NCI-H526 treated with DMSO at 0.1 percent for 48 hours (cell line): Measurements from ENCODE around the gene CARS2.
A peak's percentile ranks its signal among the peaks of the same experiment; 100 is the strongest.
"Not testable (repeated sequence)": the region's sequence is repeated elsewhere in the genome, so short reads cannot be mapped to it uniquely, and the experiment has no call there.

Experiments used
- DNase-seq: peaks from one replicate; lab custom pipeline; 2025; lab: John Stamatoyannopoulos, UW

Gene CARS2, protein sequence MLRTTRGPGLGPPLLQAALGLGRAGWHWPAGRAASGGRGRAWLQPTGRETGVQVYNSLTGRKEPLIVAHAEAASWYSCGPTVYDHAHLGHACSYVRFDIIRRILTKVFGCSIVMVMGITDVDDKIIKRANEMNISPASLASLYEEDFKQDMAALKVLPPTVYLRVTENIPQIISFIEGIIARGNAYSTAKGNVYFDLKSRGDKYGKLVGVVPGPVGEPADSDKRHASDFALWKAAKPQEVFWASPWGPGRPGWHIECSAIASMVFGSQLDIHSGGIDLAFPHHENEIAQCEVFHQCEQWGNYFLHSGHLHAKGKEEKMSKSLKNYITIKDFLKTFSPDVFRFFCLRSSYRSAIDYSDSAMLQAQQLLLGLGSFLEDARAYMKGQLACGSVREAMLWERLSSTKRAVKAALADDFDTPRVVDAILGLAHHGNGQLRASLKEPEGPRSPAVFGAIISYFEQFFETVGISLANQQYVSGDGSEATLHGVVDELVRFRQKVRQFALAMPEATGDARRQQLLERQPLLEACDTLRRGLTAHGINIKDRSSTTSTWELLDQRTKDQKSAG

DNA sequence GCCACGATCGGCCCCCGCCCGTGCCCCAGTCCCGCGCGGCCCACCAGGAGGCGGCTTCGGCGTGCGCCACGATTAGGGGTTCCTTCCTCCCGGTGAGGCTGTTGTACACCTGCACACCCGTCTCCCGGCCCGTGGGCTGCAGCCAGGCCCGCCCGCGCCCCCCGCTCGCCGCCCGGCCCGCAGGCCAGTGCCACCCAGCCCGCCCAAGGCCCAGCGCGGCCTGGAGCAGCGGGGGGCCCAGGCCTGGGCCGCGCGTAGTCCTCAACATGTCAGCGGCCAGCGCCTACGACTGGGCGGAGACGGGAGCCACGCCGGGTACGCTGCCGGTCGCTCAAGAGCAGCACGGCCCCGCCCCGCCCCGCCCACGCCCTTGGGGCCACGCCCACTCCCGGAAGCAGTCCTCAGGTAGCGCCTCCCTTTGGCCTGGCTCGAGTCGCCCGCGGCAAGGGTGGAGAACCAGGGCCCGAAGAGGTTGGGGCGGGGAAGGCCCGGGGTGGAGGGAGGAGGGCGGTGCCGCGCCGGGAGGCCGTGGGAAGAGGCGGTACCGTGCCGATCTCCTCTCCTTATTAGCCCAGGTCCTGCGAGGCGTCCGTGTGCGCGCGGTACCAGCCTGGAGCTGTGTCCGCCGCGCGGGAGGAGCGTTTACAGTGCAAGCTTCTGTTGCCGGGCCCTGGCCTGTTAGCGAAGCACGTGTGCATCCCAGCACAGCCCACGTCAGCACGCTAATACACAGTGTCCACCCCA lies at the start of gene CARS2:
TSS of gene CARS2 (minus strand) at position 291 of the 744 bp plus-strand sequence. CDS start at position 268, 23 bp downstream.
- peak; percentile 97 for DNase-seq

DNA sequence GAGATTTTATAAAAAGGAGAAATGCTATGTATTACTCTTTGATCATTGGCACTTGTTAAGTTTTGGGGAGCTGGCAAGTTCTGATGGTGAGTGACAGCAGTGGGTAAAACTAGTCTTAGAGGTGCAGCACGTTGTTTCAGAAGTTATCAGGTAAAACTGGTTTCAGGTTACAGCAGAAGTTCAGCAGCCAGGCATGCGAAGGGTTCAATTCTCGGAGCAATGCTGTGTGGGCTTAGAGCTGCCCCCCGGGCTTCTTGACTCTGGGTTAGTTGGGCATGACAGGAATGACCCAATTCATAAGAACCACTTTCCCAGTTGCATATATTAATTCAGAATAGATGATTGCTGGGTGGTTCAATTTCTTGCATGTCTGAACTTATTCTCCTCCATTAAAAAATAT lies 42.4 kb upstream of the CARS2 start:
- no peak for DNase-seq

DNA sequence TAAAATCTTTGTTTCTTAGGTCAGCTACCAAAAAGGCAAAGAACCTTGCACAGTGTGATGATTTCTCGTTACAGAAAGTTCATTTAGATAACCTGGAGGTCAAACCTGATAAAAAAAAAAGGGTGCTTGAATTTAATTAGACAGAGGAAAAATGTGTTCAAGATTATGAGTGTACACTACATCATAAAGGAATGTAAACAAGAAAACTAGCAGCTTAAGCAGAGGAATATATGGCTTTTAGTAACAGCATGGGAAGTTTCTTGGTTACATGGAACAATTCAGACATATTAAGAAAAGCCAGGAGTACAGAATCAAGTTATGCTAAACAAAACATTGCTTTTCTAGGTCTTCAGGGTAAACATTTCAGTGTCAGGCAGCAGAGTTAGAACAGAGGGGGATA lies 40.5 kb upstream of the CARS2 start:
- DNase-seq = no peak

DNA sequence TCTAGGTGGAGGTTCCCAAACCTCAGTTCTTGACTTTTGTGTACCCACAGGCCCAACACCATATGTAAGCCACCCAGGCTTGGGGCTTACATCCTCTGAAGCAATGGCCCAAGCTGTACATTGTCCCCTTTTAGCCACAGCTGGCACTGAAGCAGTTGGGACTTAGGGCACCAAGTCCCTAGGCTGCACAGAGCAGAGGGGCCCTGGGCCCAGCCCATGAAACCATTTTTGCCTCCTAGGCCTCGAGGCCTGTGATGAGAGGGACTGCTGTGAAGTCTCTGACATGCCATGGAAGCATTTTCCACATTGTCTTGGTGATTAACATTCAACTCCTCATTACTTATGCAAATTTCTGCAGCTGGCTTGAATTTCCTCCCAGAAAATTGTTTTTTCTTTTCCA lies 37.8 kb upstream of the CARS2 start:
- DNase-seq = no peak

DNA sequence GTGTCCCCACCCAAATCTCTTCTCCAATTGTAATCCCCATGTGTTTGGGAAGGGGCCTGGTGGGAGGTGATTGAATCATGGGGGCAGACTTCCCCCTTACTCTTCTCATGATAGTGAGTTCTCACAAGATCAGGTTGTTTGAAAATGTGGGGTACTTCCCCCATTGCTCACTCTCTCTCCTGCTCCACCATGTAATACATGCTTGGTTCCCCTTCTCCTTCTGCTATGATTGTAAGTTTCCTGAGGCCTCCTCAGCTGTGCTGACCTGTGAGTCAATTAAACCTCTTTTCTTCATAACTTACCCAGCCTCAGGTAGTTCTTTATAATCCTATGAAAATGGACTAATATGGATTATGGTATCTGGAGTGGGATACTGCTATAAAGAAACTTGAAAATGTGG lies 31.6 kb upstream of the CARS2 start:
- no peak for DNase-seq

DNA sequence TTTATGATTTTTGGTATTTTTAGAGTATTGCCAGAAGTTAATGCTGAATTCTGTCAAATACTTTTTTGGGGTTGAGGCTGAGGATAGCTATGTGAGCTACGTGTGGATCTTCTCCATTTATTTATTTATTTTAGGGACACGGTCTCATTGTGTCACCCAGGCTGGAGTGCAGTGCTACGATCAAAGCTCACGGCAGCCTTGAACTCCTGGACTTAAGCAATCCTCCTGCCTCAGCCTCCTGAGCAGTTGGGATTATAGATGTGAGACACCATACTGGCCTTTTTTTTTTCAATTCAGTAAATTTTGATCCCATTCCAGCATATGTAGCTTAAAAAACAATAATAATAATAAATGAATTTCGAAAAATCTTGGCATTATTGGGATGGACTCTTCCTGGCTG lies 28.6 kb upstream of the CARS2 start:
- DNase-seq = no peak

DNA sequence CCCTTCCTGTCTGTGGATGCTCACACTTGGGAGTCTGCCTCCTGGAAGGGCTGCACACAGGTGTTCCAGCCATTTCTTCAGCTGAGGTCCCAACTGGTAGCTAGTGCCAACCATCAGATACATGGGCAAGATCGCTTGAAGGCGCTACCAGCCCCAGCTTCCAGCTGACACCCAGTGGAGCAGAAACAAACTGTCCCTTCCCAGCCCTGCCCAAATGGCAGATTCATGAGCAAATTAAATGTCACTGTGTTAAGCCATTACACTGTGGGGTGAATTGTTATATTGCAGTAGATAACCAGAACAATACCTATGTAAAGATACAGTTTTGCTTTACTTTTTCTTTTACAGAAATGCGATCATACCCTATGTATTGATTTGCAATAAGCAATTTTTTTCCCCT lies 25.2 kb upstream of the CARS2 start:
- no peak for DNase-seq

DNA sequence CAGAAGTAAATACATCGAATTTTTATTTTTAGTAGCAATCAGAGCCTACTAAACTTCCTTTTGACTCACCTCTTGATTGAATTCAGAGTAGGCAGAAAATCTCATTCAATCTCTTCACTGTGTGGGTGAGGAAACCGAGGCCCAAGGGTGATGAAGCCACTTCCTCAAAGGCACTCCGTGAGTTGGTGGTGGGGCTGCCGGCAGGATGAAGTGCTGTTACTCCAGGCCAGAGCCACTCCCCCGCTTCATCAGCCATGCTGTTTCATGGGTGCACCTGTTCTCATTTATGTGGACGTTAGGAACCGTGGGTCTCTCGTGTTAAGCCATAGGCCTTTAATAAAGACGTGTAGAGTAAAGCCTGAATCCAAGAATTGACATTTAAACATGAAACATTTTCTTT lies 20.8 kb upstream of the CARS2 start:
- no peak for DNase-seq

DNA sequence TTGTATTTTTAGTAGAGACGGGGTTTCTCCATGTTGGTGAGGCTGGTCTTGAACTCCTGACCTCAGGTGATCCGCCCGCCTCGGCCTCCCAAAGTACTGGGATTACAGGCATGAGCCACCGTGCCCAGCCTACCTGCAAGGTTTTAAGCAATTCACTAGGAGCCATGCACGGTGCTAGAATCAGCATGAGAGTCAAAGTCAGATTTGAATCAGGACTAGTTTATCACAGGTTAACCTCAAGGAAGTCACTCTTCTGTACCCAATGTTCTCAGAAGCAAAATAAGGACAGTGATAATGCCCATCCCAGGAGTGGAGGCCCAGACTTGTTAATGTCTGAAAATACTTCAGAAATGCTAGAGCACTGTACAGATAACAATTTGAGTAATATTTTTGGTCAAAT lies 20.2 kb upstream of the CARS2 start:
- DNase-seq = not testable (repeated sequence)

DNA sequence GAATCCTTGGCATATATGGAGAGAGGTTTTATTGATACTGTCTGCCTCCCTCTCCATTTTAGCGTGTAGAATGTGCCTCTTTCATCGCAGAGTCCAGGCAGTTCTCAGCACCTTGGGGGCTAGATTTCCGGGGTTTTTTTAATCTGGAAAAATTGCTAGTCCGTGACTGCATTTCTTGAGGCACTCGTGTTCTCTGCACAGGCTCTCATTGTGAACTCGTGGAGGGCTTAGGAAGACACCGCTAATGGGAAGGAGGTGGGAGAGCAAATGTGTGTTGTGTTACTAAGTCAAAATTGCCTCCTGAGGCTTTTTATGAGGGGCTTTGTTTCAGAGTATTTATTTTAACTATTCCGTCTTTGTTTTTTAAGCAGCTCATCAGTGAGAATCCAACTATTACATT lies 17.7 kb upstream of the CARS2 start:
- DNase-seq = no peak

DNA sequence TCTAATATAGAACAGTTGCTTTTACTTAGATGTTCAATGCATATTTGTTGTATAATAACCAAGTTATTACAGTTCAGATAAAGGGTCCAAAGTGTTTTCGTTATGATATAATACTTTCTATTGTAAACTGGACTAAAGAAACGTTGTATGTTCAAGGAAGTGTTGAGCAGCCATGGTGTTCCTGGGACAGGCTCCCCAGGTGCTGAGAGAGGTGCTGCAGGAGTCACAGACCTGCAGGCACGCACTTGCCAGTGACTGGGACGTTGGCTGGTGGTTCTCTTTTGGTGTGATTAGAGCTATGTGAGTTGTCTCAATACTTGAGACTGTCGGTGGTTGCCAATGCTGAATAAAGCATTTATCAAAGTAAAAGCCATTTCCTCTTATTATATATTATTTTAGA lies 17.1 kb upstream of the CARS2 start:
- no peak for DNase-seq

DNA sequence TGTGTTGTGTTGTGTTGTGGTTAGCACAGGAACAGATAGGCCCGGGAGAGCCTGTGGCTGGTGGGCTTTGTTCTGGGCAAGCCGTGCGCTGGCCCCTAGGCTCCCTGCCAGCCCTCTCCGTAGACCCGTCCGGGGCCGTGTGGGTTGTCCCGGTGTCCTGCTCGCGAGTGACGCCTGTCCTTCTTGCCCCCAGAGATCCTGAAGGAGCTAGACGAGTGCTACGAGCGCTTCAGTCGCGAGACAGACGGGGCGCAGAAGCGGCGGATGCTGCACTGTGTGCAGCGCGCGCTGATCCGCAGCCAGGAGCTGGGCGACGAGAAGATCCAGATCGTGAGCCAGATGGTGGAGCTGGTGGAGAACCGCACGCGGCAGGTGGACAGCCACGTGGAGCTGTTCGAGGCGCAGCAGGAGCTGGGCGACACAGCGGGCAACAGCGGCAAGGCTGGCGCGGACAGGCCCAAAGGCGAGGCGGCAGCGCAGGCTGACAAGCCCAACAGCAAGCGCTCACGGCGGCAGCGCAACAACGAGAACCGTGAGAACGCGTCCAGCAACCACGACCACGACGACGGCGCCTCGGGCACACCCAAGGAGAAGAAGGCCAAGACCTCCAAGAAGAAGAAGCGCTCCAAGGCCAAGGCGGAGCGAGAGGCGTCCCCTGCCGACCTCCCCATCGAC lies 13.3 kb upstream of the CARS2 start:
- no peak for DNase-seq

DNA sequence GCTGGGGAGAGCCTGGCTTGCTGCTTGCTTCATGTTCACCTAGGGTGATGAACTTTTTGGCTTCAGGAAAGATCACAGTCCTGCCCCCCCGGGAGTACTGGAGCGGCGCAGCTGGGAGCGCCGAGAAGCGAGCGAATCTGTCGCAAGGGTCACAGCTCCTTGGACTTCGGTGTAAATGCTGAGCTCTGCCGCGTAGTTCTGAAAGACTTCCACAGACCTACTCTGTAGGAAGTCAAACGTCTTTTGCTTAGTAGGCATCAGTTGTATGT lies 10.3 kb upstream of the CARS2 start:
- DNase-seq = no peak

DNA sequence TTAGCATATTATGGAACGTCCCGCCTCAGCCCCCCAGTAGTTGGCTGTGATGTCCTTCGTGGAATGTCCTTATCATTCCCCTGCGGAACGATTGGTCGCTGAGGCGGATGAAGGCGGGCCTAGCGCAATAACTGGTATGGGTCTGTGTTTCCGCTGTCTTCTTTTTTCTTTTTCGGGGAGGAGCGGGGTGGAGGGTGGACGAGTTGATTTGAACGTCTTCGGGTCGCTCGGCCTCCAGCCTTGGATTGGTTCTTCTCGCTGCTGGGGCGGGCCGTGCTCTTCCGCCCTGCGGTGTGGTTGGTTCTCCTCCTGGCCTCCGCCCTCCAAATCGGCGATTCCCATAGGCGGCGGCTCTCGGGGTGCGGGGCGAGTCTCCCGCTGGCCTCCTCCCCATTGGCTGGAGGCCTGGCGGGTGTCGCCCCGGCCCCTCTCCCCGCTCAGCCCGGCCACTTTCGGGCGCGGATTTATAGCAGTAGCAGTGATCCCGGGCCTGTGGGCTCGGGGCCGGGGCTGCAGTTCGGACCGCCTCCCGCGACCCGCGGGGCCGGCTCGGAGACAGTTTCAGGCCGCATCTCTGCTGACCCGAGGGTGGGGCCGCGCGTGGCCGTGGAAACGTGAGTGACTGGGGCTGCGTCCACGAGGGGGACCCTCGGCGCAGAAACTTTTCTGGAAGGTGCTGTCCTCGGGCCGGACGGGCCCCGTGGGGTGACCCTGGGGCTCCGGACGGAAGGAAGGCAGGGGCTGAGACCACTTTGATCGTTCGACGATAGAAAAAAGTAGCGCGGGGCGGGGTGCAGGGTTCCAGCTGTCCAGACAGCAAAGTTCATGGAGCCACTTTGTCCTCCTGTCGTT lies 9.7 kb upstream of the CARS2 start:
- peak; percentile 100 for DNase-seq

DNA sequence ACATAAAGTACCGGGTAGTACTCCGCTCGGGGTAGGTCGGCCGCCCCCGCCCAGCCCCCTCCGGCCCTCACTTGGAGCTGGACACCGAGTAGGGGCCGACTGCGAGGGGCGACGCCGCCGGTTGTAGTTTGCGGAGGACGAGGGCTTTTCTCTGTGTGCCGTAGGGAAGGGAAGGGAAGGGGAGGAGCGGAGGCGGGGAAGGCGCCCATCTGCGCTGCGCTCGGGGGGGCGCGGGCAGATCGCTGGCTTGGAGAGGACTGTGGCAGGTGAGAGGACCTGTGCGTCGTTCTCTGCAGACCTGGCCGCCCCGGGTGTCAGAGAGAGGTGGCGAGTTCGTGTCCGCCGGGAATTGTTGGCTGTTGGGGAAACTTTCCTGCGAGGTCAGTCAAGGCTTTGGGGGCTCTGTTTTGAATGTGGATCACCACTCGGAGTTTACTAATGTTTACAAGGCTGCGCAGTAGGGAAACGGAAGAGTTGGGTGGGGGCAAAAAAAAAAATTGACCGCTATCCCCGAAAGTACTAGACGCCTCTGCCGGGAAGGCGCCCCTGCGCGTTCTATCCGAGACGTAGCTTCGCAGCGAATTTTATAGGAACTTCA lies 9.0 kb upstream of the CARS2 start:
- DNase-seq = peak; percentile 78

DNA sequence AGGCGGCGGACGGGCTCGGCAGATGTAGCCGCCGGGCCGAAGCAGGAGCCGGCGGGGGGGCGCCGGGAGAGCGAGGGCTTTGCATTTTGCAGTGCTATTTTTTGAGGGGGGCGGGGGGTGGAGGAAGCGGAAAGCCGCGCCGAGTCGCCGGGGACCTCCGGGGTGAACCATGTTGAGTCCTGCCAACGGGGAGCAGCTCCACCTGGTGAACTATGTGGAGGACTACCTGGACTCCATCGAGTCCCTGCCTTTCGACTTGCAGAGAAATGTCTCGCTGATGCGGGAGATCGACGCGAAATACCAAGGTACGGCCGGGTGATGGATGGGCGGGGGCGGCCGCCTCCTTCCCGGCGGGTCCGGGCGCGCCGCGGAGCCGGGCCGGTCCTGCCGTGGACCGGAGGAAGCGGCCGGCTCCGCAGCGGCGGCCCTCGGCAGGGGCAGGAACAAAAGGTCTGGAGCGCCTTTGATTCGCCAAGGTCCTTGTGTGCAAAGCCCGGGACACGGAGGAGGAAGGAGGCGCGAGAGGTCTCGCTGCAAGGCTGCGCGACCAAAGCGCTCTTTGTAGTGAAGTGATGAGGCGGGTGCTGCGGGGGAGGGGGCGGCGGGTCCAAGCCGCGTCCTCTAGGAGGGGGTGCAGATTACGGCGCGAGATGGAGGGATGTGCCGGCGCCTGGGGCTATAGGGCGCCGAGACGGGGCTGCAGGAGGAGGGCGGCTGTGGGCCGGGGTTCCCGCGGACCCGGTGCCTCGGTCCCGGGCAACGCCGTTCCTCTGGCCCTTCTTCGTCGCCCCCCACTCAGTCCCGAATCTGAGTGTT lies 8.3 kb upstream of the CARS2 start:
- peak; percentile 22 for DNase-seq

DNA sequence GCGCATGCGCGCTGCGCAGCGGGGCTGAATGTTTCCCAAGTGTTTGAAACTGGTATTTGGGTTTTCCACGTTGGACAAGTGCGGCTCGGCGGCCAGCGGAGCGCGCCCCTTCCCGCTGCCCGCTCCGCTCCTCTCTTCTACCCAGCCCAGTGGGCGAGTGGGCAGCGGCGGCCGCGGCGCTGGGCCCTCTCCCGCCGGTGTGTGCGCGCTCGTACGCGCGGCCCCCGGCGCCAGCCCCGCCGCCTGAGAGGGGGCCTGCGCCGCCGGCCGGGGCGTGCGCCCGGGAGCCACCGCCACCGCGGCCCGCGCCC lies 7.7 kb upstream of the CARS2 start, which contains the start of gene ING1:
TSS of gene ING1 (plus strand) at position 59 of the 311 bp plus-strand sequence. CDS start 450 bp downstream, outside the sequence.
- no peak for DNase-seq

DNA sequence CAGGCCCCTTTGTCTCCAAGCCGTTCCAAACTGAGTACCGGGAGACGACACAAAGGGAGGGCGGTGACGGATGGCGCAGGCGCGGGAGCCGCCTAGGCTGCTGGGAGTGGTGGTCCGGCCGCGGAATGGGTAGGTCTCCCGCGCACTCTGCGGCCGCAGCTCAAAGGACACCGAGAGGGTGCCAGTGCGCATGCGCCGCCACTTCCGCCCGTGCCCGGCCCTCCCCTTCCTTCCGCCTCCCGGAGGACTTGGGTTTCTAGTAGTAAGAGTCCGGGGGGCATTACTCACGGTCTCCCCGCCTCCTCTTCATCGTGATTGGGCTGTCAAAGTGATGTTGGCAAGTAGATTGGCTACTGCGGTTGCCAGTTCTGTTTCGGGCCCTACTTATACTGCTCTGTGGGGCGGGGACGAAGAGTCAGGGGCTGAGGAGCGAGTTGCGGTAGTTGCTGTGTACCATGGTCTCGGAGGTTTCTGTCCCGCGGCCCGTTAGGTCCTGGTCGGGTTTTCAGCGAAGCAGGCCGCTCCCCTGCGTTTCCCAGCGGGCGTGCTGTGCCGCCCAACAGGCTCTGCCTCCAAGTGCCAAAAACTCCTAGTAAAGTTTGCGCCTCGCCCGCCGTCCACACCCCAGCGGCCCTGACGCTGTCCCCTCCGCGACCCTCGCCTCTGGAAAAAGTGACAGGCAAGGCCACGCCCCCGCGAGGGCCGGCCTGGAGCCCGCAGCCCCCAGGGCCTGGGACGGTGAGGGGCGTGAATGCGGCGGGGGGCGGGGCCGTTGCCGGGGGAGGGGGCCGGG lies 7.1 kb upstream of the CARS2 start:
- peak; percentile 99 for DNase-seq

DNA sequence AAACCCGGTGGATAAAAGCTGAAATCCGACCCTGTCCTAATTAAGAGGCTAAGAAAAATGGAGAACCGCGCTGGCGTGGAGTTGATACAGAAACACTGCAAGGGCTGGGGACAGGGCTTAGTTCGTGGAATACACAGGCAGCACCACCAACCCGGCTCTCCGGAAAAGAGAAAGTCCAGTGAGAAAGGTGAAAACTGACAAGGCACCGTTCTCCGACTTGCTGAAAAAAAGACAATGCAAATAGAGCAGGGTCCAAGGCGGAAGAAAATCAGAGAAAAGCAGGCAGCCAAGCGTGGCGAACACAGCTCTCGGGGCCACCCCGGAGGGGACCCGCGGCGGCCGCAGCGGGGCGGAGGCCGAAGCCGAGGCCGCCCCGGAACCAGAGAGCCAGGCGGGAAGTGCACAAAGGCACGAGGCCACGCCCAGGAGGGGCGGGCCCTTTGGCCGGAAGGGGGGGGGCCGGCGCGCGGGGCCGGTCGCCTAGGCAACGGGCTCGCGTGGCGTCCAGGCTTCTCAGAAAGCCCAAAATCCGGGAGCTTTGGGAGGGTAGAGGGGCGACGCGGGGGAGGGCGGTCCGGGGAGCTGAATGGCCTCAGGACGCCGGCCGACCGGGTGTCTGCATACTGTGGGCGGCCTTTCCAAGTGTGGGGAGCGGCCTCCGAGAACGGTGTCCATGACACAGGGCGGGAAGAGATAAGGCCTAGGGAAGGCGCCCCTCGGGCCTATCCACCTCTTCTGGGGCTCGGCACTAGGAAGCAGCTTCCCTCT lies 6.3 kb upstream of the CARS2 start:
- DNase-seq = peak; percentile 89
